Mesendoderm (in vitro differentiated cells): ENCODE data around the gene KRT32.

Source experiments
- DNase-seq: peaks from one replicate; pipeline ENCODE4 v3.0.0; 2013
- H2AK5ac ChIP-seq: 2 replicates; pipeline ENCODE4 v1.6.1; 2013; ENCODE audit warnings: low read length, inconsistent platforms
- H2BK120ac ChIP-seq: 2 replicates; pipeline ENCODE4 v1.6.1; 2013; ENCODE audit warnings: low read depth, mild to moderate bottlenecking, low read length, moderate library complexity, mixed read lengths
- H2BK15ac ChIP-seq: replicated peaks from 2 replicates; pipeline ENCODE4 v1.6.1; 2013; ENCODE audit warnings: low read depth, mild to moderate bottlenecking, moderate library complexity
- H2BK5ac ChIP-seq: 2 replicates; pipeline ENCODE4 v1.6.1; 2013; ENCODE audit warnings: low read length, inconsistent platforms
- H3K18ac ChIP-seq: 2 replicates; pipeline ENCODE4 v1.6.1; 2013; ENCODE audit warnings: mild to moderate bottlenecking, low read length, mixed read lengths
- H3K23ac ChIP-seq: one replicate; pipeline ENCODE4 v1.6.1; 2013; ENCODE audit warnings: low read length
- H3K27ac ChIP-seq: 2 replicates; pipeline ENCODE4 v1.5.1; 2013; ENCODE audit warnings: low read depth, mild to moderate bottlenecking, inconsistent platforms, low read length, moderate library complexity
- H3K27me3 ChIP-seq: 2 replicates; pipeline ENCODE4 v1.6.1; 2013; ENCODE audit warnings: low read length, control low read depth, mild to moderate bottlenecking, inconsistent platforms; ENCODE audit not compliant: insufficient read depth, poor library complexity
- H3K36me3 ChIP-seq: 2 replicates; pipeline ENCODE4 v1.6.1; 2013; ENCODE audit warnings: low read length, inconsistent platforms; ENCODE audit not compliant: control insufficient read depth, insufficient read depth
- H3K4ac ChIP-seq: one replicate; pipeline ENCODE4 v1.6.1; 2013; ENCODE audit warnings: low read depth, mild to moderate bottlenecking, low read length, moderate library complexity
- H3K4me1 ChIP-seq: 2 replicates; pipeline ENCODE4 v1.6.1; 2013; ENCODE audit warnings: low read depth, low read length, inconsistent platforms; ENCODE audit not compliant: control insufficient read depth
- H3K4me2 ChIP-seq: 2 replicates; pipeline ENCODE4 v1.6.1; 2013; ENCODE audit warnings: low read length
- H3K4me3 ChIP-seq: 2 replicates; pipeline ENCODE4 v1.5.1; 2013; ENCODE audit warnings: mild to moderate bottlenecking, low read length
- H3K56ac ChIP-seq: one replicate; pipeline ENCODE4 v1.6.1; 2013; ENCODE audit warnings: low read length
- H3K79me1 ChIP-seq: 2 replicates; pipeline ENCODE4 v1.6.1; 2013; ENCODE audit warnings: low read length, inconsistent platforms
- H3K79me2 ChIP-seq: 2 replicates; pipeline ENCODE4 v1.6.1; 2013; ENCODE audit warnings: mild to moderate bottlenecking, low read length; ENCODE audit not compliant: control insufficient read depth, insufficient read depth
- H3K9ac ChIP-seq: 2 replicates; pipeline ENCODE4 v1.6.1; 2013; ENCODE audit warnings: low read length, inconsistent platforms
- H4K5ac ChIP-seq: one replicate; pipeline ENCODE4 v1.6.1; 2013; ENCODE audit warnings: low read length
- H4K8ac ChIP-seq: one replicate; pipeline ENCODE4 v1.6.1; 2013; ENCODE audit warnings: low read depth, mild to moderate bottlenecking, control low read depth, low read length, moderate library complexity
- WGBS: extraction: QIAGEN DNeasy Blood & Tissue Kit; methylation state at CpG from one replicate; pipeline ENCODE4 v1.1.7; 2013; ENCODE audit warnings: low lambda C conversion rate, missing lambda C conversion rate; ENCODE audit not compliant: insufficient coverage; ENCODE audit errors: extremely low coverage; 5-methylcytosine and 5-hydroxymethylcytosine counted together

KRT32 gene

GRCh38 chr17:41446806-41447205, 20.4 kb downstream of the KRT32 start:
- Histone ChIP-seq H3K79me2 (no peaks in the 10 kb centered on the region), H2BK120ac (no peak overlapping the region), H3K56ac (no peak overlapping the region), H3K36me3 (no peaks in the 10 kb centered on the region), H4K8ac (no peak overlapping the region), H3K79me1 (no peaks in the 10 kb centered on the region), H2BK5ac (no peak overlapping the region), H4K5ac (no peak overlapping the region), H3K4me3 (no peak overlapping the region), H3K4me1 (no peaks in the 10 kb centered on the region), H3K4me2 (no peak overlapping the region), H3K9ac (no peak overlapping the region), H3K4ac (no peak overlapping the region), H3K18ac (no peak overlapping the region), H2AK5ac (no peak overlapping the region), H3K27me3 (no peaks in the 10 kb centered on the region), H3K23ac (no peak overlapping the region), H2BK15ac (no peak overlapping the region), H3K27ac (no peak overlapping the region)
- WGBS = no CpG with 5 or more reads among the region's 2 CpGs
- DNase-seq = no peak

DNA sequence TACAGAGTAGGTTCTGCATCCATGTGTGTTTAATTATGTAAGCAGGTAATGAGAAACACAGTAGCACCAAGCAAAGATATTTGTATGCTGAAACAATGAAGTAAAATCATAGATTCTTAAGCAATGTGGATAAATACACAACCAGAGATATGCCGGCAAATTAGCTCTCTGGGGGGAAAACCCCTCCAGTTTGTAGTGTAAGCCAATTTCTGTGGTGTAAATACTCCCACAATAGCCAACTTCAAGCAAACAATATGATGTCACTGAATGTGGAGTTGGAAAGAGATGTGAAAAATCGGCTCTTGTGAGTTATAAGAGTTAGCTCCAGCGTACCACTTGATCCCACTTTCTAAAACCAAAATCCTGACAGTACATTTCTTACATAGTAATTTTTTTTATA, 22.5 kb downstream of the KRT32 start:
- H3K79me2 ChIP-seq = no peaks in the 10 kb centered on the region
- no CpG with 5 or more reads among the region's 3 CpGs for WGBS
- H2BK15ac ChIP-seq = no peak overlapping the region

DNA sequence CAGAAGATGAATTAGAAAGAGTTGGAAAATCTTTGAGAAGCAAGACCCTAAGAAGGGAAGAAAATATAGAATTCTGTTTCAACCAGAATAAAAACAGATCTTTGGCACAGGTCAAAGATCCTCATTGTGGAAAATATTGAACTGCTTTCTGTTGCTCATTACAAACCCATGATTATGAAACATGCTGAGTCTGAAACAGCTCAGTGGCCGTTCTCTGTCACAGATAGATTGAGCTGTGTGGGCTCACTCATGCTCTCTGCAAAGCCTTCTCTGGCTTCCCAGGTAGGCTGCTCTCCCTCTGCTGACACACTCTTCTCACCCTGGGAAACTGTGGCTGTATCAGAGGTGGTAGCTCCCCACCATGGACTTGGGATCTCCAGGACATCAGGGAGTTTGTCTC, 23.0 kb downstream of the KRT32 start:
- Histone ChIP-seq H2BK5ac (no peak overlapping the region), H3K23ac (no peak overlapping the region), H3K56ac (no peak overlapping the region)

More for the DNA sequence above, 22.5 kb downstream of the KRT32 start:
- Histone ChIP-seq H4K8ac (no peak overlapping the region), H3K36me3 (no peaks in the 10 kb centered on the region), H3K4me2 (no peak overlapping the region), H3K23ac (no peak overlapping the region), H2BK120ac (no peak overlapping the region), H3K4ac (no peak overlapping the region), H4K5ac (no peak overlapping the region), H3K4me3 (no peak overlapping the region), H3K18ac (no peak overlapping the region), H3K9ac (no peak overlapping the region), H3K79me1 (no peaks in the 10 kb centered on the region), H3K56ac (no peak overlapping the region), H3K4me1 (no peaks in the 10 kb centered on the region), H2AK5ac (no peak overlapping the region), H2BK5ac (no peak overlapping the region), H3K27me3 (no peaks in the 10 kb centered on the region), H3K27ac (no peak overlapping the region)
- DNase-seq = no peak

DNA sequence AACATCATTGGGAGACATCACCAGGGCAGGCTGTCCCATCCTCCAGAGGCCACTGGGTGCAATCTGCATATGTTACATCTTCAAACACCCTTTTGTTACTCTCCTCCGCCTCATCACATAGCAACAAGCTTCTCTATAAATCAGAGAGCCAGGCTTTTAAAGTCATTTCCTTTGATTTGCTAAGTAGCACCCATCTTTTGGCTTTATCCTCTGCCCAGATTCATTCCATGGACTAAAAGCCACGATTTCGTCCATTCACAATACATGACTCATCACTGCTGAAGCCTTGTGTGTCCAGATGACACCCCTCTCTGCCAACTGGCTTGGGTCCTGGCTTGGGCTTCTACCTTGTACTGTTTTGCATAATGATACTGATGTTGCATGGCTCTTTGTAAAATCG, 24.4 kb downstream of the KRT32 start:
- no peak for DNase-seq
- H3K27ac ChIP-seq = no peak overlapping the region
- no peak overlapping the region for H4K8ac ChIP-seq
- no peak overlapping the region for H3K56ac ChIP-seq
- H3K4ac ChIP-seq = no peak overlapping the region
- no peak overlapping the region for H2BK5ac ChIP-seq
- no peak overlapping the region for H3K23ac ChIP-seq
- H3K27me3 ChIP-seq = no peaks in the 10 kb centered on the region
- no CpG with 5 or more reads among the region's 4 CpGs for WGBS
- H2AK5ac ChIP-seq = no peak overlapping the region
- no peaks in the 10 kb centered on the region for H3K79me2 ChIP-seq
- H2BK15ac ChIP-seq = no peak overlapping the region
- no peak overlapping the region for H3K4me3 ChIP-seq
- H3K9ac ChIP-seq = no peak overlapping the region
- no peaks in the 10 kb centered on the region for H3K4me1 ChIP-seq
- no peak overlapping the region for H3K18ac ChIP-seq
- no peaks in the 10 kb centered on the region for H3K79me1 ChIP-seq
- no peak overlapping the region for H2BK120ac ChIP-seq
- no peaks in the 10 kb centered on the region for H3K36me3 ChIP-seq
- H3K4me2 ChIP-seq = no peak overlapping the region
- H4K5ac ChIP-seq = no peak overlapping the region

More for the DNA sequence above, 23.0 kb downstream of the KRT32 start:
- Histone ChIP-seq H3K4ac (no peak overlapping the region), H4K5ac (no peak overlapping the region), H3K4me1 (no peaks in the 10 kb centered on the region), H3K4me3 (no peak overlapping the region), H3K27me3 (no peaks in the 10 kb centered on the region), H3K79me2 (no peaks in the 10 kb centered on the region), H3K4me2 (no peak overlapping the region), H2AK5ac (no peak overlapping the region), H3K27ac (no peak overlapping the region), H4K8ac (no peak overlapping the region), H3K36me3 (no peaks in the 10 kb centered on the region), H2BK15ac (no peak overlapping the region), H3K18ac (no peak overlapping the region), H3K79me1 (no peaks in the 10 kb centered on the region), H3K9ac (no peak overlapping the region), H2BK120ac (no peak overlapping the region)
- no peak for DNase-seq
- WGBS = no CpG with 5 or more reads among the region's 1 CpG

GRCh38 chr17:41440531-41441033, 26.6 kb downstream of the KRT32 start, which contains the start of gene KRT38:
KRT38 (minus strand) TSS chr17:41440983; CDS start chr17:41440921, 62 bp downstream.
- Histone ChIP-seq H3K27ac (no peak within 1 kb of the TSS), H3K4me1 (no peaks in the 10 kb centered on the region), H3K23ac (no peak within 1 kb of the TSS), H2AK5ac (no peak within 1 kb of the TSS), H3K36me3 (no peaks in the 10 kb centered on the region), H3K4ac (no peak within 1 kb of the TSS), H3K27me3 (no peaks in the 10 kb centered on the region), H3K79me1 (no peaks in the 10 kb centered on the region), H4K5ac (no peak within 1 kb of the TSS), H4K8ac (no peak within 1 kb of the TSS), H2BK120ac (no peak within 1 kb of the TSS), H3K4me2 (no peak within 1 kb of the TSS), H3K79me2 (no peaks in the 10 kb centered on the region), H2BK5ac (no peak within 1 kb of the TSS), H3K18ac (no peak within 1 kb of the TSS), H3K9ac (no peak within 1 kb of the TSS), H3K56ac (no peak within 1 kb of the TSS), H3K4me3 (no peak within 1 kb of the TSS), H2BK15ac (no peak within 1 kb of the TSS)
- DNase-seq = no peak
- no CpG with 5 or more reads among the region's 10 CpGs for WGBS

DNA sequence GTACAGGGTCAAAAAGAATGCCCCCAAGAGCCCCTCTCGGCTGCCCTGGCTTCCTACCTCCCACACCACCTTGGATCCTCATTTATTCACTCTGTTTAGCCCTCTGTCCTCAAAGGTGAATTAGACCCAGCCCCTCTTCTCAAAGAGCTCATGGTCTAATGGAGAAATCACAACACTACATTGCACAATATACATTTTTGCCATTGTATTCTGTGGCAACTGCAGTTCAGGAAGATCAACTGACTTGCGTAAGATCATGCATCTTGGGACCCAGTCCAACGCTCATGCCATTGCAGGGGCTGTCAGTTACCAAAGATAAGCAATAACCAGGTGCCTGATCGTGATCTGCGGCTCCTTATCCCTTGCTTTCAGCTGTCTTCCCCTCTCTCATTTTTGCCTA, 27.8 kb downstream of the KRT32 start:
- no peak overlapping the region for H3K27ac ChIP-seq

More for the DNA sequence above, 27.8 kb downstream of the KRT32 start:
- Histone ChIP-seq H4K8ac (no peak overlapping the region), H2BK15ac (no peak overlapping the region), H3K4me1 (no peaks in the 10 kb centered on the region), H4K5ac (no peak overlapping the region), H3K79me1 (no peaks in the 10 kb centered on the region), H3K56ac (no peak overlapping the region), H3K4me3 (no peak overlapping the region), H3K79me2 (no peaks in the 10 kb centered on the region), H2BK120ac (no peak overlapping the region), H3K36me3 (no peaks in the 10 kb centered on the region), H3K4ac (no peak overlapping the region), H3K9ac (no peak overlapping the region), H3K18ac (no peak overlapping the region), H3K27me3 (no peaks in the 10 kb centered on the region), H3K23ac (no peak overlapping the region), H3K4me2 (no peak overlapping the region), H2AK5ac (no peak overlapping the region), H2BK5ac (no peak overlapping the region)
- no peak for DNase-seq
- WGBS = no CpG with 5 or more reads among the region's 5 CpGs
